ENCODE results near the gene NSMCE4A. TPM values are rescaled to one million over a fixed set of nuclear protein-coding genes. Genes with fewer than 3 reads are reported as not detected.
"Not testable (repeated sequence)": the region's sequence is repeated elsewhere in the genome, so short reads cannot be mapped to it uniquely, and the experiment has no call there.

The NSMCE4A gene, protein sequence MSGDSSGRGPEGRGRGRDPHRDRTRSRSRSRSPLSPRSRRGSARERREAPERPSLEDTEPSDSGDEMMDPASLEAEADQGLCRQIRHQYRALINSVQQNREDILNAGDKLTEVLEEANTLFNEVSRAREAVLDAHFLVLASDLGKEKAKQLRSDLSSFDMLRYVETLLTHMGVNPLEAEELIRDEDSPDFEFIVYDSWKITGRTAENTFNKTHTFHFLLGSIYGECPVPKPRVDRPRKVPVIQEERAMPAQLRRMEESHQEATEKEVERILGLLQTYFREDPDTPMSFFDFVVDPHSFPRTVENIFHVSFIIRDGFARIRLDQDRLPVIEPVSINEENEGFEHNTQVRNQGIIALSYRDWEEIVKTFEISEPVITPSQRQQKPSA
- 37.0 TPM for total RNA-seq

DNA sequence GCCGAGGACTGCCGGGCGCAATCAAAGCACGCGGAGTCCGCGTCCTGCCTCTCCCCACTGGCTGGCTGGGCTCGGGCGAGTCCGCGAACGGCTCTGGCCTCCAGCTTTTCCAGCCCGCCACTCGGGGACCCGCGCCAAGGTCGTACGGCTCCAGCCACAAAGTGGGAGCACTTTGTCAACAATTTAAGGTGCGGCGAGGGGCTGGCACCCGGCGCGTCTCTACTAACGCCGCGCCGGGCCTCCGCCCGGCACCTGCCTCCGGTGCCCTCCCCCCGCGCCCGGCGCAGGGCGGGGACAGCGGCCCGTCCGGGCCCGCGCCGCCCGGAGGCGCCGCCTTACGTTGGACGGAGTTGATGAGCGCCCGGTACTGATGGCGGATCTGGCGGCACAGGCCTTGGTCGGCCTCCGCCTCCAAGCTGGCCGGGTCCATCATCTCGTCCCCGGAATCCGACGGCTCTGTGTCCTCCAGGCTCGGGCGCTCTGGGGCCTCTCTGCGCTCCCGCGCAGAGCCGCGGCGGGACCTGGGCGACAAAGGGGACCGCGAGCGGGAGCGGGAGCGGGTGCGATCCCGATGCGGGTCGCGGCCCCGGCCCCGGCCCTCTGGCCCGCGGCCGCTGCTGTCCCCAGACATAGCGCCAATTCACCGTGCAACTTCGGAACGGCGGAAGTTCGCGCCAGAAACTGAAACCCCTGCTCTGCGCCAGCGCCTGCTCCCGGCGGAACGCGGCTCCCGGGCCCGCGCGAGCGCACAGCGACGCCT lies at the start of gene NSMCE4A:
Gene NSMCE4A (minus strand): TSS at position 683 of the 760 bp plus-strand sequence. CDS start 52 bp downstream, at position 631.
- DNase-seq, result peak; percentile 72

DNA sequence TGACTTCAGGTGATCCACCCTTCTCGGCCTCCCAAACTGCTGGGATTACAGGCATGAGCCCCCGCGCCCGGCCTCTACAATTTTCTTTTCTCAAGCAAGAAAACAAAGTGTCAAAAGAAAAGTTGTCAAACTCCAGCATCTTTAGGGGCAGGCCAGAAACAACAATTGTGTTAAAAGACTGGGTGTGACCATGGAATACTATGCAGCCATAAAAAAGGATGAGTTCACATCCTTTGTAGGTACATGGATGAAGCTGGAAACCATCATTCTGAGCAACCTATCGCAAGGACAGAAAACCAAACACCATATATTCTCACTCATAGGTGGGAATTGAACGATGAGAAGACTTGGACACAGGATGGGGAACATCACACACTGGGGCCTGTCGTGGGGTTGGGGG lies 48.2 kb upstream of the NSMCE4A start:
- not testable (repeated sequence) for DNase-seq

DNA sequence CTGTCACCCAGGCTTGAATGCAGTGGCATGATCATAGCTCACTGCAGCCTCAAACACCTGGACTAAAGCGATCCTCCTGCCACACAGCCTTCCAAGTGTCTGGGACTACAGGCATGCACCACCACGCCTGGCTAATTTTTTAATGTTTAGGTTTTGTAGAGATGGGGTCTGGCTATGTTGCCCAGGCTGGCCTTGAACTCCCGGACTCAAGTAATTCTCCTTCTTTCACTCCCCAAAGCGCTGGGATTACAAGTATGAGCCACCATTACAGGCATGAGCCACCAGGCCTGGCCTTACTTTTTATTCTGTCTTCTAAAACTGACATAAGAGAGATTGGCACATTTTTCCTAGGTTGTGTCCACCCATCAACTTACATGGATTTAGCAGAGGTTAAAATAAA lies 47.3 kb upstream of the NSMCE4A start:
- DNase-seq, result no peak

DNA sequence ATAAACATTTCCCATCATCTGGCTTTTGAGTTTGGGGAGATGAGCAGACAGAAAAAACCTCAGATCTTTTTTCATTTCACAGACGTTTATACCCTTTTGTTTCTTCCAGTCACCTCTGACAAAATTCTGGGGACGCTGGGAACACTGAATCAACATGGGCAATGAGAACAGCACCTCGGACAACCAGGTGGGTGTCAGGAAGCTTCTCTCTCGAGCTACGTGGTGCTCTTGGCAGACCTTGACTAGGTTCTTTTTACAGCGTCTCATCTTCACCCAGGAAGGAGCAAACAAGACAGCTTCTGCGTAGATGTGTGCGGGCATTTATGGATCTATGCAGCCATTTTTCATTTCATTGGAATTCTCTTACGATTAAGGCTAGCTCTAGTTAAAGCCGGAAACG lies 46.8 kb upstream of the NSMCE4A start:
- no peak for DNase-seq

DNA sequence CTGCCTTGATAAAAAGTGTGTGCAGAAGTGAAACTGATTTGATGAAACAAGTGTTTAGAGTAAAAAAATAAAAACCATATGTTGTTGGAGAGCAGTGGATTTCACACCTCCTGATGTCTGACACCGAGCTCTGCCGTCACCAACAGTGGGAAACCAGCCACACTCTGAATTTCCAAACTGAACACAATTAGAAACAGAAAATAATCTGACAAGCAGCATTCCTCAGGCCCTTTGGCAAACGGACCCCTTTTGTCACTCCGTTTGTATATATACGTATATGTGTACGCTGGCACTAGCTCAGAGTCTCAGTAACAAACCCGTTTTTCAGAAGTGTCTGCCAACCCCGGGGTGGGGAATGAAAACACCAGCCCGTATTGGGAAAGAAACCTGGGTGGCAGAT lies 46.4 kb upstream of the NSMCE4A start:
- DNase-seq, result no peak

DNA sequence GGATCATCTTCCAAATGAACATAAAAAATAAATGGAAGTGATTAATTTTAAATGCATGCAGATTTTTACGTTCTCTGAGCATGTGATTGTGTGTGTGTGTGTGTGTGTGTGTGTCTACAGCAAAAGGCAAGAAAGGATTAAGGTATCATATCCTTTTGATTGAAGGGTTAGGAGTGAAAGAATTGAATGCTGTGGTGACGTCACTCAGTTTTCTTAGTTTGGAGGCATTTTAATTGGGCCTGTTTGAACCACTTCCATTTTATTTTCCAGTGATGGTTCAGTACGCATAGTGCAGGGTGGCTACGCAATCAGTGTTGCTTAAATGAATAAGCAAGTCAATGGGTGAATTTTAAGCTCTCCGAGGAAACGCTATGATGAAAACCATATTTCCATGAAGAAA lies 45.2 kb upstream of the NSMCE4A start:
- no peak for DNase-seq

DNA sequence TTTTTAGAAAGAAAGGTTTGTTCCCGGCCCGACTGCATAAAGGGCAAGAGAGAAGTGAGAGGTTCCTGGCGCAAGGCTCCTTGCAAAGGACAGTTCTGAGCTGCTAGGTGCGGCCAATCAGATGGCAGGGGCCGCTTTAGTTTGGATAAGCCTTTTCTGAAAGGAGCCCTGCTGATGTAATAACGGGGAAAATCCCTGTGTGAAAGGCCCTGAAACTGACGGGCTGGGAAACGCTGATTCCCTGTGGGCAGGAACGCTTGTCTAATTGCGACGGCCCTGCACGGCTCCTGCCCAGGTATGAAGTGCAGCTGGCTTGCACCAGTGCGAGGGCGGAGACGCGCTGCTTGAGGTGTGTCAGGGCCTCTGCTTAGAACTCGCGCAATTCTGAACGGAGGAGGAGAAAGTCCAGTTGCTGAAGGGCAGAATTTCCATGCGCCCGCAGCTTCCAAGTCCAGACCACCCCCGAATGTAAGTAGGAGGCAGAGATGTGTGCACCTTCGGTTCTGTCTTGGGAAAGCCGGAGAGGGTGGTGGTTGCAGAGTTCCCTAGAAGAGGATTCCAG lies 44.5 kb upstream of the NSMCE4A start:
- no peak for DNase-seq

DNA sequence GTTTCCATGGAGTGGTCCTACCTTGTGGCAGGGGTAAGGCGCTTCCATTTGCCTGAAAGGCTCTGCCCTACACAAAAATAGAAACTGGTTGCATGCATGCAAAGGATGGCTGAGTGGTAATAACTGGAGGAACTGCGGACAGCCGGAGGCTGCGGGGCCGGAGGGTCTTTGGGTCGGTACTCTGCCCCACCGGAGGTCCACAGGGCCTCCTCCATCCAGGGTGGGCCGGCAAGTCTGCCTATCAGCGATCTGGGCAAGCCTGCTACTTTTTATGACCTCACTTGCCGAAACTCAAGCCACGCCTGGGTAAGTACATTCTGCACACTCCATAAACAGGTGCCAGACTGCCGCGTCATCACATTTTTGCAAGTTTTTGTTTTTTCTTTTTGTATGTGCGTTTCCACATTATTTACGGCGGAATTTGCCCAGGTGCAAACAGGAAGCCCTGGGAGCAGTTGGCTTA lies 44.0 kb upstream of the NSMCE4A start:
- DNase-seq, result no peak

DNA sequence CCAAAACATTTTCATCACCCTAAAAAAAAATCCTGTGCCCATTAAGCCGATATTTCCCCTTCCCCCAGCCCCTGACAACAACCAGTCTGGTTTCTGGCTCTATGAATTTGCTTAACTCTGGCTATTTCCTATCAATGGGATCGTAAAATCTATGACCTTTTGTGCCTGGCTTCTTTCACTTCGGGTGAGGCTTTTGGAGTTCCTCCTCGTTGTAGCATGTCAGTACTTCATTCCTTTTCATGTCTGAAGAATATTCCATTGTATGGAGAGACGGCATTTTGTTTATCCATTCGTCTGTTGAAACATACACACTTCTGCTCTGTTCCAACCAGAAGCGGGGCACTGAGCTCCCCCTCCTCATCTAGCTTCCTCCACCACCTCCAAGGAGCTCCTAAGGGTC lies 43.5 kb upstream of the NSMCE4A start:
- DNase-seq, result no peak

DNA sequence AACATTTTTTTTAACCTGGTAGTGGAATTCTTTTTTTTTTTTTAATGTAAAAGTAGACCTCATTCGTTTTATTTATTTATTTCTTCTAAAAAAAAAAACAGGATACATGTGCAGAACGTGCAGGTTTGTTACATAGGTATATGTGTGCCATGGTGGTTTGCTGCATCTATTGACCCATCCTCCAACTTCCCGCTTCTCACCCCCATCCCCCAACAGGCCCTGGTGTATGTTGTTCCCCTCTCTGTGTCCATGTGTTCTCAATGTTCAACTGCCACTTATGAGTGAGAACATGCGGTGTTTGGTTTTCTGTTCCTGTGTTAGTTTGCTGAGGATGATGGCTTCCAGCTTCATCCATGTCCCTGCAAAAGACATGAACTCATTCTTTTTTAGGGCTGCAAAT lies 42.9 kb upstream of the NSMCE4A start:
- DNase-seq, result not testable (repeated sequence)

DNA sequence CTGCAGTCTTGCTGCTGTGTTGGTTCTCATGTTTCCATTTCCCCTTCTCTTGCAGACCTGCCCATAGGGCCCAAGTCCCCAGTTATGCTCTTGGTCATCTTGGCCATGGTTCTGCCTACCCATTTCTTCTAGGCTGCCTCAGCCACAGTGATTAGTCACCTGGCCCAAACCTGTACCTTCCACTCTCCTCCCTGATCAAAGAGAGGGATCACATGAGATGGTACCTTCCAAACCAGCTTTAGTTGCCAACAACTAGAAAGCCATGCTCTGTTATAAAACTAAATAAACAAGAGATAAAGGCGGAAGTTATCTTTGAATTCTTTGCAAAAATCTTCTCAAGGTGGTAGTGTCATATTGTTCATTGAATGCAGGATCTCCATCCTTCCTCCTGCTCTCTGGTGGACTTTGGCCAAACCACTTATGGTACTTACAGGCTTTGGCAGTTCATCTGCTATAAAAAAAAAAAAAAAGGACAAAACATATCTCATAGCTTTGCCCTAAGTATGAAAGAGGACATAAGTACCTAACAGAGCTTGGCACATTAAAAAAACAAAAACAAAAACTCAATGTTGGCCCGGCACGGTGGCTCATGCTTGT lies 39.7 kb upstream of the NSMCE4A start:
- no peak for DNase-seq

DNA sequence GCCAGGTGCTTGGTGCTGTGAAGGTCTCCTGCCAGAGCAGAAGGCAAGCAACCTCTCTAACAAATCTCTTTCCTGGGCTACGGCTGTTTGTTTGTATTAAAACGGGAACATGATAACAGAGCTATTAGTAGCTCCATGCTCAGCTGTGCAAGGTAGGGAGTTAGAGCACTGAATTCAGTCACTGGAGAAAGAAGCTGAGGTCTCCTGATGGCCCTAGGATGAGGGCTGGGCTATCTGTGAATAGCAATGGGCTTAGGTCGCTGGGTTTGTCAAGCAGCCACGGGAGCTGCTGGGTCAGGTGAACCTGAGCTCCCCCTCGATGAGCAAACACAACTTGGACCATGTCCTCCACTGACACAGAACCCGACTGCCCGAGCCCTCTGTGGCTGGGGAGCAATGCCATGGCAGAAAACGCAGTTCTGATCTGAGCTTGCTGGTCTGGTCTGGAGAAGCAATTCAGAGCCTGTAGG lies 38.3 kb upstream of the NSMCE4A start:
- no peak for DNase-seq

DNA sequence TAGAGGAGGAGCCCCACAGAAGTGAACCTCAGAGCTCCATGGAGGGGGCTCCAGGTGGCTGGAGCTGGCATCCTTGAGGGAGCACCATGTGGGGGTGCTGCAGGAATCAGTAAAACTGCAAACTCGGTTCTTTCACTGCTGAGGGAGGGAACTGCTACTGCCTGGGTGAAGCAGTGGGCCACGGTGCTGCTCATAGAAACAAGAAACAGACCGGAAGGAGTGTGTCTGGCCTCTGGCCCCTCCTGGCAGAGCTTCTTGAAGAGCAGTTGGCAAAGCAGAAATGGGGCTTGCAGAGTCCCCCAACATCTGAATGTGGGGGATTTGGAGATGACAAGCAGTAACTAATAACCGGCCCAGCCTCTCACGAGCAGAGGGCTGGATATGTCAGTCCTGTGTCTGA lies 37.7 kb upstream of the NSMCE4A start:
- no peak for DNase-seq

DNA sequence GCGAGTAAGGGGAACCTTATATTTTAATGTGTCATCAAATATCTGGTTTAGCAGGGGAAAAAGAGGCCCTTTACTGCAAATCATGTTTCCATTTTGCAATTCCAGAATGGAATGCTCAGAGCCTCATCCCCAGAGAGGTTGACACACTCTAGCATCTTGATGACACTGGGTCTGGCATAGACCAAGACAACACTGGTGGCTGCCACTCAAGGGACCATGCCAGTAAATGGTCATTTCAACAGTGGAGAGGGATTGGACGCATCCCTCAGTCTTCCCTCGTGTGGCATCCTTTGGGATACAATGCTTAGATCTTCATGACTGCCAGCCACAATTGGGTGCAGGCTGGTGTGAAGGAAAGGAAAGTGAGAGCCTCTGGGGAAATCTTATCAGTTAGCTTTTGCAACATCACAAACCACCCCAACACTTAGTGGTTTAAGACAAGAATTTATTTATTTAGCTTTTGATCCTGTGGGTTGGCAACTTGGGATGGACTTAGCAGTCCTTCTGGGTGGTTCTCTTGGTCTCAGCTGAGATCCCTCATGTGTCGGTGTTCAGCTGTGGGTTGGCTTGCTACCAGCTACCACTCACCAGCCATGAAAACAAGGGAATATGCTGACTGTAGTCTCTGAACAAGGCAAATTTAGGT lies 35.5 kb upstream of the NSMCE4A start:
- no peak for DNase-seq

DNA sequence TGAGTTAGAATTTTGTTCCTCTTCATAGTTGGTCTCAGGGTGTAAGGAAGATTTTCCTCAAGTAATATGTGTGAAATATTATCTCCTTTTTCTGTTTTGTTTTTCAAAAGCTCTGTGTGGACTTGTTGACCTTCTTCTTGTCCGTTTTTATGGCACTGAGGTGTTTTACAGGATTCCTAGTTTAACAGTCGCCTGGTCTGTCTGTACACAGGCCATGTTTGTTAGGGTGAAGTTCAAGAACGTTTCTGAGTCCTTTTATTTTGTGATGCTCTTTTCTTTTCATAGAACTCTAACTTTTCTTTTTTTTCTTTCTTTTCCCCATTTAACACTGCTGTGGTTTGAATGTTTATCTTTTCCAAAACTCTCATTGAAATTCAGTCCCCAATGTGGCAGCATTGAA lies 32.4 kb upstream of the NSMCE4A start:
- DNase-seq, result no peak

DNA sequence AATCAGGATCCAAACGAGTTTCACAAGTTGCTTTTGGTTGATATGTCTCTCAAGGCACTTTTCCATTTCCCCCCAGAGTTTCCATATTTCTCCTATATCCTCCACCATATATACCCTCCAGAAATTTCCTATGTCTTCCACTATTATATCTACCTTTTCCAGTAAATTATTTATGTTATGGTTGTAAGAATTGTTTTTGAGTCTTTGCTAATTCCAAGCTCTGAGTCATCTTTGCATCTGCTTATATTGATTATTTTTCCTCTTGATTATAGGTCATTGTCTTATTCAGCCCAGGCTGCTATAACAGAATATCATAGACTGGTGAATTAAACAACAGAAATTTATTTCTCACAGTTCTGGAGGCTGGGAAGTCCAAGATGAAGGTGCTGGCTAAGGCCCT lies 26.7 kb upstream of the NSMCE4A start:
- no peak for DNase-seq

DNA sequence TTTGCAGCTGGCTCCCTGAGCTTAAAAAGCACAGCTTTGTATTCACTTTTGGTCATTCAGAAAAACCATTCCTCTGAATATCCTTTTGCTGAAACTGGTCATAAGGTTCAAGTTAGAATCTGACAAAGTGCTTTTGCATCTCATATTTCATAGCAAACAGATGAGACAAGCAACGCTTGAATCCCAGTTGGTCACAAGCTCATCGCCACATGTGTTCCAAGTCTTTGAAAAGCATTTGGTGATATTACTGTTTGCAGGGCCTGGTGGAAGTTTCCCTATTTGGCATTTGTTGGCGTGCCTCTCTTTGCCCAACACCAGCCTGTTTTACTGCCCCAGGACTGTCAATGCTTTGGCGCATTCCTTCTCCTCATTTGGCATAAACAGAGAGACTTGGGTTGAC lies 24.3 kb upstream of the NSMCE4A start:
- DNase-seq, result no peak

DNA sequence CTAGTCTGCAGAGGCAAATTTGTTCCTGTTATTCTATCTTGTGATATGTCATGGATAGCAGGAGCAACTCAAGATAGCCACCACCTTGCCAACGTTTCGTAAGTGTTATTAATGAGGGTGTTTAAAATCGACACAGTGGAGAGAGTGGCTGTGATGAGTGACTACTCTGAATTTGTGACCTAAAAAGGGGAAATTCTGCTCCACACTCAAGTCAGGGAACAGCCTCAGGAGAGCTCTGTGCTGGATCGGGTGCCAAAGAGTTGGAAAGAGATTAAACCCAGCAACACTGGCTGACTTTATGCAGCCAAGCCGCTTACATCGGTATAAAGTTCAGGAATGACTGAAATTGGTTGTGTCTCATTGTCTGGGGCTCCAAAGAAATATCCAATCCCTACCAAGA lies 23.4 kb upstream of the NSMCE4A start:
- DNase-seq, result no peak

DNA sequence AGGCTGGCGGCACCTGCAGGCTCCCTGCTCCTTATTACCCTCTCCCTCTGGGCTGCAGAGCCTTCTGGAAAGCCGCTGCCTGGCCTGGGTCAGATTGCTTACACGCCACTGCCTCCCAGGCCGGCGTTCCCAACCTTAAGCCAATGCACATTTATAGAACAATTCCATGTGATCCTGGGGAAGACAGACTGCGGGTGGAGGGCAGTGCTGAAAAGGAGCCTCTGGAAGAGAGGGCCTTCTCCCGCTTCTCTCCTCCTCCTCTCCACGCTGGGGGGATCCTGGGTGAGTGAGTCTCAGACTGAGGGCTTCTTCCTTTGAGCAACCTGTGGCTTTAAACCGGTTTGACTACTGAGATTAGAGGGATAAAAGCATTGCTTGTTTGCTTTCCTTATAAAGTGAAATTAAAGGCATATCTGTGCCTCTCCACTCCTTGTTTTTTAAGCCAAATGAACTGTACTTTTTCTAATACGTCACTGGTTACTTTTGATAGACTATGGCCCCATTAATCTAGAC lies 19.5 kb upstream of the NSMCE4A start:
- no peak for DNase-seq

DNA sequence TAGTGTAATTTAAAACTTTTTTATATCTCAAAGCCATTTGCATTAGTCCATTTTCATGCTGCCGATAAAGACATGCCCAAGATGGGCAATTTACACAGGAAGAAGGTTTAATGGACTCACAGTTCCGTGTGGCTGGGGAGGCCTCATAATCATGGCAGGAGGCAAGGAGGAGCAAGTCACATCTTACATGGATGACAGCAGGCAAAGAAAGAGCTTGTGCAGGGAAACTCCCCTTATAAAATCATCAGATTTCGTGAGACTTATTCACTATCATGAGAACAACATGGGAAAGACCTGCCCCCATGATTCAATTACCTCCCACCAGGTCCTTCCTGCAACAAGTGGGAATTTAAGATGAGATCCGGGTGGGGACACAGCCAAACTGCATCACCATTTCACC lies 16.7 kb upstream of the NSMCE4A start:
- DNase-seq, result not testable (repeated sequence)

DNA sequence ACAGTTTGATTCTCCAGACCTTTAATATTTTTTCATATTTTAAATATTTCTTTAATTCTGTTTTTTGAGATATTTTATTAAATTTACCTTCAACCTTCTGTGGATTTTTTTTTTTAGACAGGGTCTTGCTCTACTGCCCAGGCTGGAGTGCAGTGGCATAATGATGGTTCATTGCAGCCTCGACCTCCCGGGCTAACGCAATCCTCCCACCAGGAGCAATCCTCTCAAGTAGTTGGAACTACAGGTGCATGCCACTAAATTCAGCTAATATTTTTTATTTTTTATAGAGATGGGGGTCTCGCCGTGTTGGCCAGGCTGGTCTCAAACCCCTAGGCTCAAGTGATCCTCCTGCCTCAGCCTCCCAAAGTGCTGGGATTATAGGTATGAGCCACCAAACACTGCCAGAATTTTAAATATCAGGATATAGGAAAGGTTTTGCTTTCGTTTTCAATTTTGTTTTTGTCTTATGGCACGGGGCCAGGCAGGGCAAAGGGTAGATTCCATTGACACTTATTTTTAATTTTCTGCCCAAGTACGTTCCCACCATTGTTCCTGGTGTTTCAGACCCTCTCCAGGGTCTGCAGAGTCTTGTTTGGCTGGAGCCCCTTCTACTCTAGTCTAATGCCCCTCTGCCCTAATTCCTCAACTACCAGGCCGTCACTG lies 15.1 kb upstream of the NSMCE4A start:
- DNase-seq, result no peak

Data from occipital lobe (tissue), 2 donors.